WI38 (cell line): ENCODE data around the gene MUC5B.
"Not testable (repeated sequence)": the region's sequence is repeated elsewhere in the genome, so short reads cannot be mapped to it uniquely, and the experiment has no call there.

Experiments
- H3K4me3 ChIP-seq: 2 replicates; pipeline ENCODE4 v1.5.1; 2011; ENCODE audit warnings: low read depth, mild to moderate bottlenecking, control low read depth, low read length
- TF ChIP-seq, protein P1 (sequence below): IDR thresholded peaks from 2 replicates; pipeline ENCODE4 v1.5.1; 2012; ENCODE audit warnings: low read depth, mild to moderate bottlenecking, control low read depth, low read length

Gene MUC5B

DNA sequence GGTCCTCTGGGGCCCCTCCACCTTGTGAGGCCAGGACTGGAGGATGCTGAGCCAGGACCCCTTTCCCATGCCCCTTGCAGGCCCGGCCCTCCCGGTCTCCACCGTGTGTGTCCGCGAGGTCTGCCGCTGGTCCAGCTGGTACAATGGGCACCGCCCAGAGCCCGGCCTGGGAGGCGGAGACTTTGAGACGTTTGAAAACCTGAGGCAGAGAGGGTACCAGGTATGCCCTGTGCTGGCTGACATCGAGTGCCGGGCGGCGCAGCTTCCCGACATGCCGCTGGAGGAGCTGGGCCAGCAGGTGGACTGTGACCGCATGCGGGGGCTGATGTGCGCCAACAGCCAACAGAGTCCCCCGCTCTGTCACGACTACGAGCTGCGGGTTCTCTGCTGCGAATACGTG lies 17.9 kb downstream of the MUC5B start:
- no peak overlapping the region for H3K4me3 ChIP-seq
- TF ChIP-seq, protein P1, sequence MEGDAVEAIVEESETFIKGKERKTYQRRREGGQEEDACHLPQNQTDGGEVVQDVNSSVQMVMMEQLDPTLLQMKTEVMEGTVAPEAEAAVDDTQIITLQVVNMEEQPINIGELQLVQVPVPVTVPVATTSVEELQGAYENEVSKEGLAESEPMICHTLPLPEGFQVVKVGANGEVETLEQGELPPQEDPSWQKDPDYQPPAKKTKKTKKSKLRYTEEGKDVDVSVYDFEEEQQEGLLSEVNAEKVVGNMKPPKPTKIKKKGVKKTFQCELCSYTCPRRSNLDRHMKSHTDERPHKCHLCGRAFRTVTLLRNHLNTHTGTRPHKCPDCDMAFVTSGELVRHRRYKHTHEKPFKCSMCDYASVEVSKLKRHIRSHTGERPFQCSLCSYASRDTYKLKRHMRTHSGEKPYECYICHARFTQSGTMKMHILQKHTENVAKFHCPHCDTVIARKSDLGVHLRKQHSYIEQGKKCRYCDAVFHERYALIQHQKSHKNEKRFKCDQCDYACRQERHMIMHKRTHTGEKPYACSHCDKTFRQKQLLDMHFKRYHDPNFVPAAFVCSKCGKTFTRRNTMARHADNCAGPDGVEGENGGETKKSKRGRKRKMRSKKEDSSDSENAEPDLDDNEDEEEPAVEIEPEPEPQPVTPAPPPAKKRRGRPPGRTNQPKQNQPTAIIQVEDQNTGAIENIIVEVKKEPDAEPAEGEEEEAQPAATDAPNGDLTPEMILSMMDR = no peak

DNA sequence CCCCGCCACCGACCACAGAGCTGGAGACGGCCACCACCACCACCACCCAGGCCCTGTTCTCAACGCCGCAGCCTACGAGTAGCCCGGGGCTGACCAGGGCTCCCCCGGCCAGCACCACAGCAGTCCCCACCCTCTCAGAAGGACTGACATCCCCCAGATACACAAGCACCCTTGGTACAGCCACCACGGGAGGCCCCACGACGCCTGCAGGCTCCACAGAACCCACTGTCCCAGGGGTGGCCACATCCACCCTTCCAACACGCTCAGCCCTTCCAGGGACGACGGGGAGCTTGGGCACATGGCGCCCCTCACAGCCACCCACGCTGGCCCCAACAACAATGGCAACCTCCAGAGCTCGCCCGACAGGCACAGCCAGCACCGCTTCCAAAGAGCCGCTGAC lies 18.8 kb downstream of the MUC5B start:
- no peak overlapping the region for H3K4me3 ChIP-seq
- TF ChIP-seq, protein P1 = no peak

DNA sequence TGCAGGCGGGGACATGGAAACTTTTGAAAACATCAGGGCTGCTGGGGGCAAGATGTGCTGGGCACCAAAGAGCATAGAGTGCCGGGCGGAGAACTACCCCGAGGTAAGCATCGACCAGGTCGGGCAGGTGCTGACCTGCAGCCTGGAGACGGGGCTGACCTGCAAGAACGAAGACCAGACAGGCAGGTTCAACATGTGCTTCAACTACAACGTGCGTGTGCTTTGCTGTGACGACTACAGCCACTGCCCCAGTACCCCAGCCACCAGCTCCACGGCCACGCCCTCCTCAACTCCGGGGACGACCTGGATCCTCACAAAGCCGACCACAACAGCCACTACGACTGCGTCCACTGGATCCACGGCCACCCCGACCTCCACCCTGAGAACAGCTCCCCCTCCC lies 19.4 kb downstream of the MUC5B start:
- no peak overlapping the region for H3K4me3 ChIP-seq
- TF ChIP-seq, protein P1 = no peak

DNA sequence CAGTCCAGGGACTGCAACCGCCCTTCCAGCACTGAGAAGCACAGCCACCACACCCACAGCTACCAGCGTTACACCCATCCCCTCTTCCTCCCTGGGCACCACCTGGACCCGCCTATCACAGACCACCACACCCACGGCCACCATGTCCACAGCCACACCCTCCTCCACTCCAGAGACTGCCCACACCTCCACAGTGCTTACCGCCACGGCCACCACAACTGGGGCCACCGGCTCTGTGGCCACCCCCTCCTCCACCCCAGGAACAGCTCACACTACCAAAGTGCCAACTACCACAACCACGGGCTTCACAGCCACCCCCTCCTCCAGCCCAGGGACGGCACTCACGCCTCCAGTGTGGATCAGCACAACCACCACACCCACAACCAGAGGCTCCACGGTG lies 19.9 kb downstream of the MUC5B start:
- H3K4me3 ChIP-seq = not testable (repeated sequence)

DNA sequence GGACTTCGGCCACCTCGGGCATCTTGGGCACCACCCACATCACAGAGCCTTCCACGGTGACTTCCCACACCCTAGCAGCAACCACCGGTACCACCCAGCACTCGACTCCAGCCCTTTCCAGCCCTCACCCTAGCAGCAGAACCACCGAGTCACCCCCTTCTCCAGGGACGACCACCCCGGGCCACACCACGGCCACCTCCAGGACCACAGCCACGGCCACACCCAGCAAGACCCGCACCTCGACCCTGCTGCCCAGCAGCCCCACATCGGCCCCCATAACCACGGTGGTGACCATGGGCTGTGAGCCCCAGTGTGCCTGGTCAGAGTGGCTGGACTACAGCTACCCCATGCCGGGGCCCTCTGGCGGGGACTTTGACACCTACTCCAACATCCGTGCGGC lies 20.7 kb downstream of the MUC5B start:
- not testable (repeated sequence) for H3K4me3 ChIP-seq

DNA sequence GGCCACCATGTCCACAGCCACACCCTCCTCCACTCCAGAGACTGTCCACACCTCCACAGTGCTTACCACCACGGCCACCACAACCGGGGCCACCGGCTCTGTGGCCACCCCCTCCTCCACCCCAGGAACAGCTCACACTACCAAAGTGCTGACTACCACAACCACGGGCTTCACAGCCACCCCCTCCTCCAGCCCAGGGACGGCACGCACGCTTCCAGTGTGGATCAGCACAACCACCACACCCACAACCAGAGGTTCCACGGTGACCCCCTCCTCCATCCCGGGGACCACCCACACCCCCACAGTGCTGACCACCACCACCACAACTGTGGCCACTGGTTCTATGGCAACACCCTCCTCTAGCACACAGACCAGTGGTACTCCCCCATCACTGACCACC lies 21.7 kb downstream of the MUC5B start:
- H3K4me3 ChIP-seq = not testable (repeated sequence)

DNA sequence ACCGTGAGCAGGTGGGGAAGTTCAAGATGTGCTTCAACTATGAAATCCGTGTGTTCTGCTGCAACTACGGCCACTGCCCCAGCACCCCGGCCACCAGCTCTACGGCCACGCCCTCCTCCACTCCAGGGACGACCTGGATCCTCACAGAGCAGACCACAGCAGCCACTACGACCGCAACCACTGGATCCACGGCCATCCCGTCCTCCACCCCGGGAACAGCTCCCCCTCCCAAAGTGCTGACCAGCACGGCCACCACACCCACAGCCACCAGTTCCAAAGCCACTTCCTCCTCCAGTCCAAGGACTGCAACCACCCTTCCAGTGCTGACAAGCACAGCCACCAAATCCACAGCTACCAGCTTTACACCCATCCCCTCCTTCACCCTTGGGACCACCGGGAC lies 22.9 kb downstream of the MUC5B start:
- not testable (repeated sequence) for H3K4me3 ChIP-seq

DNA sequence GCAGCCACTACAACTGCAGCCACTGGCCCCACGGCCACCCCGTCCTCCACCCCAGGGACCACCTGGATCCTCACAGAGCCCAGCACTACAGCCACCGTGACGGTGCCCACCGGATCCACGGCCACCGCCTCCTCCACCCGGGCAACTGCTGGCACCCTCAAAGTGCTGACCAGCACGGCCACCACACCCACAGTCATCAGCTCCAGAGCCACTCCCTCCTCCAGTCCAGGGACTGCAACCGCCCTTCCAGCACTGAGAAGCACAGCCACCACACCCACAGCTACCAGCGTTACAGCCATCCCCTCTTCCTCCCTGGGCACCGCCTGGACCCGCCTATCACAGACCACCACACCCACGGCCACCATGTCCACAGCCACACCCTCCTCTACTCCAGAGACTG lies 23.4 kb downstream of the MUC5B start:
- not testable (repeated sequence) for H3K4me3 ChIP-seq

DNA sequence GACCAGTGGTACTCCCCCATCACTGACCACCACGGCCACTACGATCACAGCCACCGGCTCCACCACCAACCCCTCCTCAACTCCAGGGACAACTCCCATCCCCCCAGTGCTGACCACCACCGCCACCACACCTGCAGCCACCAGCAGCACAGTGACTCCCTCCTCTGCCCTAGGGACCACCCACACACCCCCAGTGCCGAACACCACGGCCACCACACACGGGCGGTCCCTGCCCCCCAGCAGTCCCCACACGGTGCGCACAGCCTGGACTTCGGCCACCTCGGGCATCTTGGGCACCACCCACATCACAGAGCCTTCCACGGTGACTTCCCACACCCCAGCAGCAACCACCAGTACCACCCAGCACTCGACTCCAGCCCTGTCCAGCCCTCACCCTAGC lies 24.2 kb downstream of the MUC5B start:
- H3K4me3 ChIP-seq = not testable (repeated sequence)

DNA sequence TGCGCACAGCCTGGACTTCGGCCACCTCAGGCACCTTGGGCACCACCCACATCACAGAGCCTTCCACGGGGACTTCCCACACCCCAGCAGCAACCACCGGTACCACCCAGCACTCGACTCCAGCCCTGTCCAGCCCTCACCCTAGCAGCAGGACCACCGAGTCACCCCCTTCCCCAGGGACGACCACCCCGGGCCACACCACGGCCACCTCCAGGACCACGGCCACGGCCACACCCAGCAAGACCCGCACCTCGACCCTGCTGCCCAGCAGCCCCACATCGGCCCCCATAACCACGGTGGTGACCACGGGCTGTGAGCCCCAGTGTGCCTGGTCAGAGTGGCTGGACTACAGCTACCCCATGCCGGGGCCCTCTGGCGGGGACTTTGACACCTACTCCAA lies 26.1 kb downstream of the MUC5B start:
- not testable (repeated sequence) for H3K4me3 ChIP-seq

DNA sequence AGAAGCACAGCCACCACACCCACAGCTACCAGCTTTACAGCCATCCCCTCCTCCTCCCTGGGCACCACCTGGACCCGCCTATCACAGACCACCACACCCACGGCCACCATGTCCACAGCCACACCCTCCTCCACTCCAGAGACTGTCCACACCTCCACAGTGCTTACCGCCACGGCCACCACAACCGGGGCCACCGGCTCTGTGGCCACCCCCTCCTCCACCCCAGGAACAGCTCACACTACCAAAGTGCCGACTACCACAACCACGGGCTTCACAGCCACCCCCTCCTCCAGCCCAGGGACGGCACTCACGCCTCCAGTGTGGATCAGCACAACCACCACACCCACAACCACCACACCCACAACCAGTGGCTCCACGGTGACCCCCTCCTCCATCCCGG lies 27.5 kb downstream of the MUC5B start:
- not testable (repeated sequence) for H3K4me3 ChIP-seq

DNA sequence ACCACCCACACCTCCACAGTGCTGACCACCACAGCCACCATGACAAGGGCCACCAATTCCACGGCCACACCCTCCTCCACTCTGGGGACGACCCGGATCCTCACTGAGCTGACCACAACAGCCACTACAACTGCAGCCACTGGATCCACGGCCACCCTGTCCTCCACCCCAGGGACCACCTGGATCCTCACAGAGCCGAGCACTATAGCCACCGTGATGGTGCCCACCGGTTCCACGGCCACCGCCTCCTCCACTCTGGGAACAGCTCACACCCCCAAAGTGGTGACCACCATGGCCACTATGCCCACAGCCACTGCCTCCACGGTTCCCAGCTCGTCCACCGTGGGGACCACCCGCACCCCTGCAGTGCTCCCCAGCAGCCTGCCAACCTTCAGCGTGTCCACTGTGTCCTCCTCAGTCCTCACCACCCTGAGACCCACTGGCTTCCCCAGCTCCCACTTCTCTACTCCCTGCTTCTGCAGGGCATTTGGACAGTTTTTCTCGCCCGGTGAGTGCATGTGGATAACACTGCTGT lies 28.4 kb downstream of the MUC5B start:
- TF ChIP-seq, protein P1 = no peak
- H3K4me3 ChIP-seq = no peak overlapping the region
